Measurements from ENCODE around the gene C19orf67. TPM values are rescaled to one million over a fixed set of nuclear protein-coding genes. Genes with fewer than 3 reads are reported as not detected.
A peak's percentile ranks its signal among the peaks of the same experiment; 100 is the strongest.

C19orf67 gene
- total RNA-seq, 2 donors from 2014 or later, result not detected

GRCh38 chr19:14122924-14123323 lies 37.3 kb upstream of the C19orf67 start:
- no peak for ATAC-seq
- intact Hi-C loops (cut with DNase I), result no loop called here

GRCh38 chr19:14120497-14120780 lies 34.9 kb upstream of the C19orf67 start:
- H3K4me3 ChIP-seq, result no peak overlapping the region
- no peaks in the 10 kb centered on the region for H3K36me3 ChIP-seq (replicated peaks in 1 of 2; ENCODE audit: insufficient read depth in 1 of 2, low read depth in 2 of 2)
- no peaks in the 10 kb centered on the region for H3K9me3 ChIP-seq
- ATAC-seq, result no peak
- no peak for DNase-seq
- no peak for TF ChIP-seq CTCF (IDR thresholded peaks at IDR 0.05)
- TF ChIP-seq POLR2A (IDR thresholded peaks at IDR 0.05), result no peak
- WGBS, 2 donors, result 90 to 96% methylated on average over 5 to 7 of the region's 7 CpGs
- no peaks in the 10 kb centered on the region for H3K27me3 ChIP-seq
- H3K27ac ChIP-seq, result peak overlapping the region in 1 of 4 donors; percentile 96
- peaks cover 31% of the 10 kb centered on the region for H3K4me1 ChIP-seq
- intact Hi-C loops (cut with DNase I), result no loop called here

More at GRCh38 chr19:14122924-14123323, 37.3 kb upstream of the C19orf67 start:
- DNase-seq, result no peak
- Histone ChIP-seq H3K27me3 (no peaks in the 10 kb centered on the region), H3K36me3 (replicated peaks in 1 of 2; ENCODE audit: insufficient read depth in 1 of 2, low read depth in 2 of 2) (no peaks in the 10 kb centered on the region), H3K27ac (no peak overlapping the region), H3K9me3 (no peaks in the 10 kb centered on the region), H3K4me1 (peaks cover 21% of the 10 kb centered on the region), H3K4me3 (no peak overlapping the region)
- 87 to 94% methylated on average over 6 of the region's 6 CpGs for WGBS, 2 donors
- no peak for TF ChIP-seq CTCF (IDR thresholded peaks at IDR 0.05)
- no peak for TF ChIP-seq POLR2A (IDR thresholded peaks at IDR 0.05)

- no peaks in the 10 kb centered on the region for H3K9me3 ChIP-seq
- ATAC-seq (no peak), DNase-seq (no peak)
- peak overlapping the region in 3 of 4 donors; percentile 96 to 99 (median 96) for H3K27ac ChIP-seq
- H3K4me1 ChIP-seq, result peaks cover 34% of the 10 kb centered on the region
- WGBS, 2 donors, result 83 to 90% methylated on average over 6 of the region's 7 CpGs
- TF ChIP-seq CTCF (IDR thresholded peaks at IDR 0.05) (no peak), POLR2A (IDR thresholded peaks at IDR 0.05) (no peak)
- no peak overlapping the region for H3K4me3 ChIP-seq
- no peaks in the 10 kb centered on the region for H3K36me3 ChIP-seq (replicated peaks in 1 of 2; ENCODE audit: insufficient read depth in 1 of 2, low read depth in 2 of 2)
- intact Hi-C loops (cut with DNase I), result no loop called here
- H3K27me3 ChIP-seq, result no peaks in the 10 kb centered on the region
Observed at GRCh38 chr19:14119644-14120496, 34.3 kb upstream of the C19orf67 start.

GRCh38 chr19:14119146-14119545 lies 33.6 kb upstream of the C19orf67 start:
- Histone ChIP-seq H3K27me3 (no peaks in the 10 kb centered on the region), H3K27ac (peak overlapping the region; percentile 91 to 99 (median 96)), H3K4me3 (no peak overlapping the region), H3K4me1 (peaks cover 41% of the 10 kb centered on the region), H3K9me3 (no peaks in the 10 kb centered on the region), H3K36me3 (replicated peaks in 1 of 2; ENCODE audit: insufficient read depth in 1 of 2, low read depth in 2 of 2) (no peaks in the 10 kb centered on the region)
- 21% methylated on average over 3 of the region's 3 CpGs for WGBS, 2 donors
- intact Hi-C loops (cut with DNase I), result no loop called here
- TF ChIP-seq CTCF (IDR thresholded peaks at IDR 0.05) (no peak), POLR2A (IDR thresholded peaks at IDR 0.05) (no peak)
- DNase-seq (no peak), ATAC-seq (no peak)

All from body of pancreas (tissue), 4 donors.